Peyer's patch (tissue), 4 donors: ENCODE results near the gene GPC6. TPM values are rescaled to one million over a fixed set of nuclear protein-coding genes. Genes with fewer than 3 reads are reported as not detected.
A peak's percentile ranks its signal among the peaks of the same experiment; 100 is the strongest.
"Not testable (repeated sequence)": the region's sequence is repeated elsewhere in the genome, so short reads cannot be mapped to it uniquely, and the experiment has no call there.

Experiments
- DNase-seq, 3 donors: peaks; one replicate each; pipeline ENCODE4 v3.0.0-alpha.2; 2017 to 2019
- H3K27ac ChIP-seq, 4 donors: fragments of 200-600 bp; sonication (generic); one replicate each; pipeline ENCODE4 v1.5.1; 2016 to 2019
- H3K27me3 ChIP-seq, 2 donors: fragments of 200-600 bp; sonication (generic); one replicate each; pipeline ENCODE4 v1.5.1; 2019
- H3K36me3 ChIP-seq, 3 donors: fragments of 200-600 bp; sonication (generic); one replicate each; pipeline ENCODE4 v1.5.1; 2016 to 2019
- H3K4me1 ChIP-seq, 4 donors: fragments of 200-600 bp; sonication (generic); one replicate each; pipeline ENCODE4 v1.5.1; 2016 to 2019
- H3K4me3 ChIP-seq, 4 donors: fragments of 200-600 bp; sonication (generic); 1 replicate in 3 of 4; 2 replicates in 1 of 4; pipeline ENCODE4 v1.5.1; 2016 to 2019; ENCODE audit warnings: mild to moderate bottlenecking in 1 of 4
- H3K9me3 ChIP-seq, 4 donors: fragments of 200-600 bp; sonication (generic); one replicate each; pipeline ENCODE4 v1.5.1; 2016 to 2019; ENCODE audit warnings: mild to moderate bottlenecking in 1 of 4
- POLR2A ChIP-seq, 2 donors: fragments of 450-650 bp; IDR thresholded peaks; one replicate each; pipeline ENCODE4 v1.5.1; 2017; ENCODE audit warnings: antibody characterized with exemption in 2 of 2, mild to moderate bottlenecking in 2 of 2, moderate library complexity in 2 of 2
- total RNA-seq, 4 donors: library from RNA; depleted of rRNA; stranded (reverse); fragments of >200 nt; gene quantifications; one replicate each; pipeline ENCODE4 v1.1.0, GENCODE V29; 2016
- TF ChIP-seq, protein P1 (sequence below), 6 experiments: fragments of 450-650 bp in 4 of 6; fragments of 200-600 bp in 2 of 6; sonication (generic) in 1 of 6; IDR thresholded peaks; one replicate each; pipeline ENCODE4 v1.5.1; 2017 to 2019; ENCODE audit warnings: antibody characterized with exemption in 6 of 6, mild to moderate bottlenecking in 3 of 6, moderate library complexity in 1 of 6

Gene GPC6
- total RNA-seq, 4 donors from 2014 or later: 1.6 to 13.2 (median 2.6) TPM

DNA sequence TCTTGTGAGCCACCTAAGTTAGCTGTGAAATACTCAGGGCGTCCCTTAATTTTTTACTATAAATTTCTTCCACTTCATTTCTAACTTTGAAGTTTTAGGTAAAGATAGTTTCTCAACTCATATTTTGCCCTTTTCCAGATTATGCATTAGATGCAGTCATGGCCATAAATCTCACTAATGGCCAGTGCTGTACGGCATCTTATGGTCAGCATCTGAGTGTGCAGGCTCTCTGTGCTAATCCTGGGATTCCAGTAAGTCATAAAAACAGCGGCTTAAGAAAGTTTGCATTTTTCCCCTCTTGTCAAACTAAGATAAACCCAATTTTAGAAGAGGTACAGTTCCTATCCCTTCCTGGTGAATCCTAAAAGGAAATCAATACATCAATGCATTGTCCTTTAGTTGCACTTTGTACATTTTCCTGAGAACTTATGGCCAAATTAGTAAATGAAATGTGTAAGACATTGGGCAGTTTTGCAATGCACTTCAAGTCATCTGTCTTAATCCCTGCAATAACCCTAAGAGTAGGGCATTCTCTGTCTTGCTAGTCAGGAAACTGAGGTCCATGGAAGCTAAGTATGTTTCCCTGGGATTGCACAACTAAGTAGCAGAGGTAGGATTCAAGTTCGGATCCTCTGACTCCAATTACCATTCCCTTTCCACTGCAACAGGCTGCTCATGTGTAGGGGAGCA lies 1106.7 kb downstream of the GPC6 start:
- H3K27ac ChIP-seq: no peak overlapping the region
- no peaks in the 10 kb centered on the region for H3K27me3 ChIP-seq
- no peak for DNase-seq
- H3K36me3 ChIP-seq: no peaks in the 10 kb centered on the region
- no peak for TF ChIP-seq POLR2A (IDR thresholded peaks at IDR 0.05)
- TF ChIP-seq, protein P1, sequence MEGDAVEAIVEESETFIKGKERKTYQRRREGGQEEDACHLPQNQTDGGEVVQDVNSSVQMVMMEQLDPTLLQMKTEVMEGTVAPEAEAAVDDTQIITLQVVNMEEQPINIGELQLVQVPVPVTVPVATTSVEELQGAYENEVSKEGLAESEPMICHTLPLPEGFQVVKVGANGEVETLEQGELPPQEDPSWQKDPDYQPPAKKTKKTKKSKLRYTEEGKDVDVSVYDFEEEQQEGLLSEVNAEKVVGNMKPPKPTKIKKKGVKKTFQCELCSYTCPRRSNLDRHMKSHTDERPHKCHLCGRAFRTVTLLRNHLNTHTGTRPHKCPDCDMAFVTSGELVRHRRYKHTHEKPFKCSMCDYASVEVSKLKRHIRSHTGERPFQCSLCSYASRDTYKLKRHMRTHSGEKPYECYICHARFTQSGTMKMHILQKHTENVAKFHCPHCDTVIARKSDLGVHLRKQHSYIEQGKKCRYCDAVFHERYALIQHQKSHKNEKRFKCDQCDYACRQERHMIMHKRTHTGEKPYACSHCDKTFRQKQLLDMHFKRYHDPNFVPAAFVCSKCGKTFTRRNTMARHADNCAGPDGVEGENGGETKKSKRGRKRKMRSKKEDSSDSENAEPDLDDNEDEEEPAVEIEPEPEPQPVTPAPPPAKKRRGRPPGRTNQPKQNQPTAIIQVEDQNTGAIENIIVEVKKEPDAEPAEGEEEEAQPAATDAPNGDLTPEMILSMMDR (IDR thresholded peaks at IDR 0.05): no peak
- H3K4me3 ChIP-seq: no peak overlapping the region
- no peaks in the 10 kb centered on the region for H3K9me3 ChIP-seq
- peaks cover 0 to 12% (median 0%) of the 10 kb centered on the region in 4 donors for H3K4me1 ChIP-seq

DNA sequence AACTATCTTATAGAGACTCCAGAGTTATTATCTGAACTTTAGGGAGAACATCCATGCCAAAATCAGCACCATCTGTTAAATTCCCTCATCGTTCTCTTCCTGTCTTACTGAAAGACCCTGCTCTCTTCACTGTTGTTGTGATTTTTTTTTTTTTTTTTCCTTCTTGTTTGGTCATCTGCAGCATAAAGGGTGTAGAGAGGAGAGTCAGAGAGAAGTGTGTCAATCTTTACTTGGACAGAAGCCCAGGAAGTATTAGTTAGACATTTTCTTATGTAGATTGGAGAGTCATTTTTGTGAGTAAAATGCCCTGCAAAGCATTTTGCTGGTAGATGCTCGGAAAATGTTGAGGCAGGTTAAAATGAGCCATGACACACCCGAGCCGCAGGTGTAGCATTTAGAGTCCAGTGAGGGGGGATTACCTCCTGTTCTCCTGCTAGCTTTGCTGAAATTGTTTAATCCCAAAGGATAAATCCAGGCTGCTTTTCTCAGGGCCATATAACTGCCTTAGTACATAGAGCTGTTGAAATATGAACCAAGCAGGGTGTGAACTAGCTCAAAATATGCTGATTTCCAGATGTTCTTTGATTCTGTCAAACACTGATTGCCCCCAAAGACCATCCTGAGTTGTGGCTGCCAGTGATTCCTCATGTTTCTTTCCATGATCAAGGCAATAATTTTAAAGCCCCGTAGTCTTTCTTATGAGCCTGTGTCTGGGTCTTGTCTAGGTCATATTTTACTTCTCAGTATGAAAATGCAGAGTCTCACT lies 1109.3 kb downstream of the GPC6 start:
- Histone ChIP-seq H3K4me3 (no peak overlapping the region), H3K27me3 (no peaks in the 10 kb centered on the region), H3K9me3 (no peaks in the 10 kb centered on the region), H3K36me3 (no peaks in the 10 kb centered on the region), H3K4me1 (peaks cover 0 to 6% (median 0%) of the 10 kb centered on the region in 4 donors), H3K27ac (no peak overlapping the region)
- no peak for TF ChIP-seq POLR2A (IDR thresholded peaks at IDR 0.05)
- TF ChIP-seq, protein P1 (IDR thresholded peaks at IDR 0.05): no peak
- no peak for DNase-seq

DNA sequence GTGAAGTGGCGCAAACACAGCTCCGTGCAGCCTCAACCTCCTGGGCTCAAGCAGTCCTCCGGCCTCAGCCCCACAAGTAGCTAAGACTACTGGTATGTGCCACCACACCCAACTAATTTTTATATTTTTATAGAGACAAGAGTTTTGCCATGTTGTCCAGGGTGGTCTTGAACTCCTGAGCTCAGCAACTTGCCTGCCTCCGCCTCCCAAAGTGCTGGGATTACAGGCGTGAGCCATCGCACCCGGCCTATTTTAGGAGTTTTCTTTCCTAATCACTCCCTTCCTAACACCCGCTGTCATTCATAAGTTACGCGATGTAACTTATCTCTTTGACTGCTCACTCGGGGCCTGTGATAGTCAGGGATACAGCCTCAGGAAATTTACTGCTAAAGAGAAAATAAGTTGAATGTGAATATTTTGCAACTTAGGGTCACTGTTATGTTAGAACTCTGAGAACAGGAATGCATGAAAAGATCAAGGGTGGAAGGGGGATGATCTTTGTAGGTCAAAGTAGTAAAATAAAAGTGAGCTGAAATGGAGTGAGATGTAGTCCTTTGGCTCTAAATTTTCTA lies 1112.6 kb downstream of the GPC6 start:
- no peaks in the 10 kb centered on the region for H3K36me3 ChIP-seq
- no peaks in the 10 kb centered on the region for H3K27me3 ChIP-seq
- no peaks in the 10 kb centered on the region for H3K9me3 ChIP-seq
- H3K4me1 ChIP-seq: no peaks in the 10 kb centered on the region
- DNase-seq: no peak
- H3K4me3 ChIP-seq: no peak overlapping the region
- TF ChIP-seq POLR2A (IDR thresholded peaks at IDR 0.05): no peak
- TF ChIP-seq, protein P1 (IDR thresholded peaks at IDR 0.05): no peak
- no peak overlapping the region for H3K27ac ChIP-seq

DNA sequence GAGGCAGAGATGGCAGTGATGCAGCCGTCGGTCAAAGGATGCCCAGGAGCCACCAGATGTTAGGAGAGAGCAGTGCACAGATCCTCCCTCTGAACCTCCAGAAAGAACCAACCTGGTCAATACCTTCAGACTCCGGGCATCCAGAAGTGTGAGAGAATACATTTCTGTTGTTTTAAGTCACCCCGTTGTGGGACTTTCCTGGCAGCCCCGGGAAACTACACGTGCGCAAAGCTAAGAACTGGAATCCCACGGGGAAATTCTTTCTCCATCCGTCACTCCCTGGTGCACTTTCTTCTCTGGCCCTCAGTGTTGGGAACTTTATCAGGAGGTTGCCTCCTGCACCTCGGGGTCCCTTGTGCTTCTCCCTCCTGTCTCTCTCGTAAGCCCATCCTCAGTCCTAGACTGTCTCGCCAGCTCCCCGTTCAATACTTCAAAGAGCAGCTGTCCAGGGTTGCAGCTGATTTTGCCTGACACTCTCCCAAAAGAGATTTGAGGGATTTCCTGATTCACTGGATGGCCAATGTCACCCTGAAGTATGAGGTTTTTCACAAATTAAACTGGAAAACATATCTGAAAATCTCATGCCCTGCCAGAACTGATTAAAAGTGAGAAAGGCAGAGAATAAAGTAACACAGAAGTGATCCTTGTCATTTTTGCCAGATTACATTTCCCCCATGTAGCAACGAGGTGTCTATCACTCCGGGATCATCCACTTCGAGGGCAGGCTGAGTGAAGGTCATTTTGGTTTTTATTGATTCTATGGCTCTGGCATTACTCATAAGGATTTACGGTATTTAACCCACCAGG lies 1116.0 kb downstream of the GPC6 start:
- Histone ChIP-seq H3K4me1 (no peaks in the 10 kb centered on the region), H3K4me3 (no peak overlapping the region), H3K9me3 (no peaks in the 10 kb centered on the region), H3K27ac (peak overlapping the region in 1 of 4 donors; percentile 25), H3K36me3 (no peaks in the 10 kb centered on the region), H3K27me3 (no peaks in the 10 kb centered on the region)
- TF ChIP-seq POLR2A (IDR thresholded peaks at IDR 0.05): no peak
- no peak for DNase-seq

DNA sequence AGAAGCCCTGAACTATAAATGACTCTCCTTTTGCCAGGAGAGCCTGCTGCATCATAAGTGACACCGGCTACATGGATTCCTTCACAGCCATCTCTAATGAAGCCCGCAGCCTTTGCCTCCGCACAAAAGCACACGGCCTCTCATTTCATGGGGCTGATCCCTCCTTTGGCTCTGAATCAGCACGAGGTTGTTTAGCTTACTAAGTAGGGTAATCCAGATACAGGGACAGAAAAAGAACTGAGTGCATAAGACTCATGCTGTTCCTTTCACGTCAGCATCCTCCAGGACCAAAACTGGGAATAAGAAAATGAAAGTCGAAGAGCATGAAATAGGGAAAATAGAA lies 1116.6 kb downstream of the GPC6 start:
- Histone ChIP-seq H3K27ac (peak overlapping the region in 2 of 4 donors; percentile 25 to 49), H3K36me3 (no peaks in the 10 kb centered on the region), H3K27me3 (no peaks in the 10 kb centered on the region), H3K9me3 (no peaks in the 10 kb centered on the region), H3K4me1 (no peaks in the 10 kb centered on the region), H3K4me3 (no peak overlapping the region)
- no peak for DNase-seq
- TF ChIP-seq, protein P1 (IDR thresholded peaks at IDR 0.05): no peak
- TF ChIP-seq POLR2A (IDR thresholded peaks at IDR 0.05): no peak

DNA sequence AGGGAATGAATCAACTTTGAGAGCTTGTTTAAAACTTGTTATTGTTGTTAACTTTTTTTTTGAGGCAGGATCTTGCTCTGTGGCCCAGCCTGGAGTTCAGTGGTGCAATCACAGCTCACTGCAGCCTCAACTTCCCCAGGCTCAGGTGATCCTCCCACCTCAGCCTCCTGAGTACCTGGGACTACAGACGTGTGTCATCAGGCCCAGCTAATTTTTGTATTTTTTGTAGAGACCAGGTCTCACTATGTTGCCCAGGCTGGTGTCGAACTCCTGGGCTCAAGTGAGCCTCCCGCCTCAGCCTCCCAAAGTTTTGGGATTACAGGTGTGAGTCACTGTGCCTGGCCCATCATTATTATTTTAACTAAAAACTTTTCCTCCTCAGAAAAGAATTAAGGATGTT lies 1117.1 kb downstream of the GPC6 start:
- DNase-seq, H3K9me3 ChIP-seq, H3K4me1 ChIP-seq, H3K4me3 ChIP-seq, H3K36me3 ChIP-seq, H3K27me3 ChIP-seq: not testable (repeated sequence)
- peak overlapping the region in 2 of 4 donors; percentile 25 to 49 for H3K27ac ChIP-seq
